Vagina (tissue), 2 donors: ENCODE results near the gene TRAPPC2. TPM values are rescaled to one million over a fixed set of nuclear protein-coding genes. Genes with fewer than 3 reads are reported as not detected.

ENCODE experiments used
- DNase-seq, 2 donors: peaks; one replicate each; pipeline ENCODE4 v3.0.0-alpha.2; 2017; ENCODE audit errors: extremely low spot score in 2 of 2
- H3K27ac ChIP-seq: fragments of 200-600 bp; sonication (generic); one replicate; pipeline ENCODE4 v1.5.1; 2019
- H3K27me3 ChIP-seq: fragments of 200-600 bp; sonication (generic); one replicate; pipeline ENCODE4 v1.5.1; 2019
- H3K36me3 ChIP-seq, 2 donors: fragments of 200-600 bp; sonication (generic); one replicate each; pipeline ENCODE4 v1.5.1; 2017 to 2019
- H3K4me1 ChIP-seq: fragments of 200-600 bp; sonication (generic); one replicate; pipeline ENCODE4 v1.5.1; 2019
- H3K4me3 ChIP-seq, 2 donors: fragments of 200-600 bp; sonication (generic); 1 replicate in 1 of 2; 2 replicates in 1 of 2; pipeline ENCODE4 v1.5.1; 2016 to 2019
- H3K9me3 ChIP-seq: fragments of 200-600 bp; sonication (generic); one replicate; pipeline ENCODE4 v1.5.1; 2019
- CTCF ChIP-seq, 3 experiments: fragments of 450-650 bp in 2 of 3; fragments of 200-600 bp in 1 of 3; sonication (generic) in 1 of 3; IDR thresholded peaks; one replicate each; pipeline ENCODE4 v1.5.1; 2017 to 2019; ENCODE audit warnings: antibody characterized with exemption in 3 of 3, mild to moderate bottlenecking in 2 of 3, moderate library complexity in 2 of 3
- POLR2A ChIP-seq, 2 donors: fragments of 450-650 bp; IDR thresholded peaks; one replicate each; pipeline ENCODE4 v1.6.1; 2017; ENCODE audit warnings: antibody characterized with exemption in 2 of 2, mild to moderate bottlenecking in 2 of 2, moderate library complexity in 2 of 2
- POLR2AphosphoS5 ChIP-seq, 2 donors: sonication (generic); formaldehyde crosslinking; IDR thresholded peaks; one replicate each; pipeline ENCODE4 v1.9.0; 2017; ENCODE audit warnings: antibody characterized with exemption in 2 of 2, mild to moderate bottlenecking in 2 of 2, low read depth in 1 of 2; ENCODE audit not compliant: insufficient read depth in 1 of 2
- intact Hi-C: fragments of 100-400 bp; cut with DNase I; formaldehyde crosslinking; loops from one replicate; pipeline ENCODE4 v1.15.1; 2023
- total RNA-seq: library from RNA; depleted of rRNA; stranded (reverse); fragments of >200 nt; gene quantifications from one replicate; pipeline ENCODE4 v1.2.3, GENCODE V29; 2016

The TRAPPC2 gene
- total RNA-seq, 1 donor from 2014 or later = 14.2 TPM

- TF ChIP-seq CTCF (IDR thresholded peaks at IDR 0.05) = no peak
- no peak for TF ChIP-seq POLR2AphosphoS5 (IDR thresholded peaks at IDR 0.05; ENCODE audit: insufficient read depth in 1 of 2, low read depth in 1 of 2)
- no peak for TF ChIP-seq POLR2A (IDR thresholded peaks at IDR 0.05)
- intact Hi-C loops = loop anchor here (10.0 kb wide), 1 partner anchor 163 kb away; no protein-coding TSS in a partner anchor
- no peak for DNase-seq
- H3K36me3 ChIP-seq = no peaks in the 10 kb centered on the region
- H3K27ac ChIP-seq = peak overlapping the region; percentile 62
- H3K4me3 ChIP-seq = no peak overlapping the region
- peaks cover 13% of the 10 kb centered on the region for H3K4me1 ChIP-seq
- no peaks in the 10 kb centered on the region for H3K27me3 ChIP-seq
- no peaks in the 10 kb centered on the region for H3K9me3 ChIP-seq
Measured at GRCh38 chrX:13667919-13668318, 66.5 kb downstream of the TRAPPC2 start.

- Histone ChIP-seq H3K4me3 (no peak overlapping the region), H3K36me3 (no peaks in the 10 kb centered on the region), H3K27ac (no peak overlapping the region), H3K4me1 (peaks cover 13% of the 10 kb centered on the region), H3K9me3 (no peaks in the 10 kb centered on the region), H3K27me3 (no peaks in the 10 kb centered on the region)
- intact Hi-C loops = loop anchor here (10.0 kb wide), 1 partner anchor 162 kb away; no protein-coding TSS in a partner anchor
- no peak for DNase-seq
- TF ChIP-seq CTCF (IDR thresholded peaks at IDR 0.05) (no peak), POLR2AphosphoS5 (IDR thresholded peaks at IDR 0.05; ENCODE audit: insufficient read depth in 1 of 2, low read depth in 1 of 2) (no peak), POLR2A (IDR thresholded peaks at IDR 0.05) (no peak)
Measured at GRCh38 chrX:13666836-13667235, 67.6 kb downstream of the TRAPPC2 start.

- intact Hi-C loops = loop anchor here (5.0 to 10.0 kb wide), 2 partner anchors 159 to 368 kb away; no protein-coding TSS in a partner anchor
- peaks cover 9% of the 10 kb centered on the region for H3K4me1 ChIP-seq
- no peaks in the 10 kb centered on the region for H3K9me3 ChIP-seq
- no peaks in the 10 kb centered on the region for H3K36me3 ChIP-seq
- DNase-seq = no peak
- no peak overlapping the region for H3K4me3 ChIP-seq
- H3K27ac ChIP-seq = peak overlapping the region; percentile 34
- no peaks in the 10 kb centered on the region for H3K27me3 ChIP-seq
- TF ChIP-seq POLR2A (IDR thresholded peaks at IDR 0.05) (no peak), POLR2AphosphoS5 (IDR thresholded peaks at IDR 0.05; ENCODE audit: insufficient read depth in 1 of 2, low read depth in 1 of 2) (no peak), CTCF (IDR thresholded peaks at IDR 0.05) (no peak)
Measured at GRCh38 chrX:13664020-13664419, 70.4 kb downstream of the TRAPPC2 start.

- no peak overlapping the region for H3K27ac ChIP-seq
- no peaks in the 10 kb centered on the region for H3K36me3 ChIP-seq
- H3K4me3 ChIP-seq = peak overlapping the region in 1 of 2 donors; percentile 13
- no peaks in the 10 kb centered on the region for H3K27me3 ChIP-seq
- H3K4me1 ChIP-seq = peaks cover 9% of the 10 kb centered on the region
- intact Hi-C loops = loop anchor here (5.0 to 10.0 kb wide), 2 partner anchors 158 to 370 kb away; no protein-coding TSS in a partner anchor
- no peak for DNase-seq
- H3K9me3 ChIP-seq = no peaks in the 10 kb centered on the region
- TF ChIP-seq POLR2A (IDR thresholded peaks at IDR 0.05) (no peak), POLR2AphosphoS5 (IDR thresholded peaks at IDR 0.05; ENCODE audit: insufficient read depth in 1 of 2, low read depth in 1 of 2) (peak in 1 of 2 donors; percentile 31)
Measured at GRCh38 chrX:13662355-13662791, 72.0 kb downstream of the TRAPPC2 start.

Other genes with a start within 250 kb of the TRAPPC2 start
- gene EGFL6, start 165.0 kb downstream of the TRAPPC2 start, total RNA-seq = 0.98 TPM
- 3.2 TPM for gene TCEANC, start 81.5 kb downstream of the TRAPPC2 start, total RNA-seq
- gene RAB9A, start 45.5 kb downstream of the TRAPPC2 start, total RNA-seq = 15.0 TPM
- gene OFD1, start 128 bp upstream of the TRAPPC2 start, total RNA-seq = 49.1 TPM
- gene GPM6B, start 82.5 kb upstream of the TRAPPC2 start, total RNA-seq = 15.7 TPM